RWPE1 (cell line): ENCODE data around the gene DENND5A.

ENCODE experiments used
- CTCF ChIA-PET: fragments of 350-600 bp; sonication (Branson Sonifier 250); formaldehyde crosslinking; extraction: SDS; loops from one replicate; lab custom pipeline; 2021; lab: Yijun Ruan, JAX
- POLR2A ChIA-PET: fragments of 400-600 bp; formaldehyde crosslinking; extraction: SDS; loops from one replicate; lab custom pipeline; 2020; ENCODE audit warnings: antibody characterized with exemption; ENCODE audit not compliant: low non-redundant PET; lab: Yijun Ruan, JAX
- DNase-seq: peaks from one replicate; pipeline ENCODE4 v3.0.0; 2012; ENCODE audit warnings: low spot score
- H3K27ac ChIP-seq: fragments of 450-650 bp; 2 replicates; pipeline ENCODE4 v1.5.1; 2017
- TF ChIP-seq, protein P1 (sequence below): fragments of 450-650 bp; conservative IDR thresholded peaks from 2 replicates; pipeline ENCODE4 v1.5.1; 2017; ENCODE audit warnings: low read depth, mild to moderate bottlenecking

DENND5A gene

GRCh38 chr11:9146477-9146876 is 118.7 kb downstream of the DENND5A start:
- ChIA-PET POLR2A (no interaction called here), CTCF (interaction anchor here (0.6 to 1.7 kb wide), 3 partner anchors 9 to 108 kb away, joined by 3 to 5 read pairs (median 4); no protein-coding TSS in a partner anchor)

GRCh38 chr11:9145283-9145682 is 119.9 kb downstream of the DENND5A start:
- TF ChIP-seq, protein P1, sequence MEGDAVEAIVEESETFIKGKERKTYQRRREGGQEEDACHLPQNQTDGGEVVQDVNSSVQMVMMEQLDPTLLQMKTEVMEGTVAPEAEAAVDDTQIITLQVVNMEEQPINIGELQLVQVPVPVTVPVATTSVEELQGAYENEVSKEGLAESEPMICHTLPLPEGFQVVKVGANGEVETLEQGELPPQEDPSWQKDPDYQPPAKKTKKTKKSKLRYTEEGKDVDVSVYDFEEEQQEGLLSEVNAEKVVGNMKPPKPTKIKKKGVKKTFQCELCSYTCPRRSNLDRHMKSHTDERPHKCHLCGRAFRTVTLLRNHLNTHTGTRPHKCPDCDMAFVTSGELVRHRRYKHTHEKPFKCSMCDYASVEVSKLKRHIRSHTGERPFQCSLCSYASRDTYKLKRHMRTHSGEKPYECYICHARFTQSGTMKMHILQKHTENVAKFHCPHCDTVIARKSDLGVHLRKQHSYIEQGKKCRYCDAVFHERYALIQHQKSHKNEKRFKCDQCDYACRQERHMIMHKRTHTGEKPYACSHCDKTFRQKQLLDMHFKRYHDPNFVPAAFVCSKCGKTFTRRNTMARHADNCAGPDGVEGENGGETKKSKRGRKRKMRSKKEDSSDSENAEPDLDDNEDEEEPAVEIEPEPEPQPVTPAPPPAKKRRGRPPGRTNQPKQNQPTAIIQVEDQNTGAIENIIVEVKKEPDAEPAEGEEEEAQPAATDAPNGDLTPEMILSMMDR = no peak
- CTCF ChIA-PET = no interaction called here
- H3K27ac ChIP-seq = no peak overlapping the region
- POLR2A ChIA-PET = interaction anchor here (0.7 kb wide), 1 partner anchor 55 kb away, joined by 4 read pairs; no protein-coding TSS in a partner anchor
- DNase-seq = no peak

More at GRCh38 chr11:9146477-9146876, 118.7 kb downstream of the DENND5A start:
- TF ChIP-seq, protein P1 = no peak
- no peak for DNase-seq
- no peak overlapping the region for H3K27ac ChIP-seq

GRCh38 chr11:9144828-9145227 is 120.3 kb downstream of the DENND5A start:
- ChIA-PET CTCF (no interaction called here), POLR2A (interaction anchor here (0.7 kb wide), 1 partner anchor 55 kb away, joined by 4 read pairs; no protein-coding TSS in a partner anchor)
- no peak for DNase-seq
- H3K27ac ChIP-seq = no peak overlapping the region
- TF ChIP-seq, protein P1 = no peak

DNA sequence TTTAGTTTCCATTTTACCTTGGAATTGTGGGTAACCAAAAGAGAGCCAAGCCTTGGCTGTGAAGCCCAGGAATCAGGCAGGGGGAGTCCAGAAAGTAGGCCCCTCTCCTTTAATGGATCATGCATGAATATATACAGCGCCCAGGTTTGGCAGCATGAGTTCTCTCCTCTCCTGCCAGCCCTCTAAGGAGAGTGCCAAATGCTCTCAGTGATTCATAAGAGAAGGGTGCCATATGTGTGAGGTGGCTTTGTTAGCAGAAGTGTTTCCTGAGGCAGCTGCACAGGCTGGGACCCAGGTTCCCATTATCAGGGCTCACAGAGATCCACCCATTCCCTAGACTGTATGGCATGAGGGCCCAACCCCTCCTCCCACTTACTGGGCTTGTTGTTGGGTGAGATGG is 121.4 kb downstream of the DENND5A start:
- CTCF ChIA-PET = interaction anchor here (0.7 kb wide), 1 partner anchor 1050 kb away, joined by 3 read pairs; no protein-coding TSS in a partner anchor
- H3K27ac ChIP-seq = no peak overlapping the region; the same call in 1 of the 2 replicates
- TF ChIP-seq, protein P1 = no peak
- DNase-seq = no peak
- POLR2A ChIA-PET = no interaction called here

DNA sequence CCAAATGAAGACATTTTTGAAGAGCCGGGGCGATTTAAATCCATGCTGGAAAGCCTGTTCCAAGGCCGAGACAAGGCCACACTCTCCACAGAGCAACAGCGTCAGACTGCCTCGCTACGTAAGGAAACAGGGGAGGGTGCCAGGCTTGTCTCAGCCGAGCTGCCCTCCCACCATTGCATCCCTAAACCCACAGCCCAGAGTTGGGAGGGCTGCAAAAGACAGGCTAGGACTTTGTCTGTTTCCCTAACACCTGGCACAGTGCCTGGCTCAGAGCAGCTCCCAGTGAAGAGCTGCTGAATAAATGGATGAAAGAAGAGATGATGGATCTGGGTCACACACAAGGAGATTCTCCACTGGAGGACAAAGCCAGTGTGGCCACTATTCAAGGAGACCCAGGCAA is 122.4 kb downstream of the DENND5A start:
- TF ChIP-seq, protein P1 = no peak
- no peak overlapping the region for H3K27ac ChIP-seq
- POLR2A ChIA-PET = no interaction called here
- DNase-seq = no peak
- CTCF ChIA-PET = no interaction called here

GRCh38 chr11:9141186-9141585 is 124.0 kb downstream of the DENND5A start:
- POLR2A ChIA-PET = no interaction called here
- CTCF ChIA-PET = no interaction called here
- no peak overlapping the region for H3K27ac ChIP-seq
- TF ChIP-seq, protein P1 = no peak
- no peak for DNase-seq
